Ovary (tissue), 3 donors: ENCODE measurements around the gene CSF2.

Experiments
- POLR2A ChIP-seq: fragments of 450-650 bp; IDR thresholded peaks from one replicate; pipeline ENCODE4 v1.6.1; 2017; ENCODE audit warnings: antibody characterized with exemption, mild to moderate bottlenecking, moderate library complexity
- TF ChIP-seq, protein P1 (sequence below), 3 donors: fragments of 450-650 bp in 2 of 3; fragments of 200-600 bp in 1 of 3; IDR thresholded peaks; one replicate each; pipeline versions ENCODE4 v1.5.1 to v1.8.0; 2016 to 2022; ENCODE audit warnings: antibody characterized with exemption in 3 of 3, mild to moderate bottlenecking in 1 of 3
- donor health status: DM: no; HTN: no; CAD: no.

DNA sequence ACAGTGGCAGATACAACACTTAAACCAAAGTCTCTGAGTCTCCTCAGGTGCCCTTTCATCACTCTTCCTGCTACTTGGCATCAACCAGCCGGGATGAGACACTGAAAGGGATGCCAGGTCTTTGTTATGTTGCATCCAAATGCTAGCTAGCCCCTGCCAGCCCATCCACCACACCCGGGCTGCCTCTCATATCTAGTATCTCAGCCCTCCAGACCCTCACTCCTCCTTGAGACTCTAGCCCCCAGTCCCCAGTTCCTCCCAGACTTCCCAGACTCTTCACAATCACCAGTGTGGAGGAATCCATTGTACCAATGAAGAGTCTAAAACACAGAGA, 21.5 kb downstream of the CSF2 start:
- TF ChIP-seq, protein P1, sequence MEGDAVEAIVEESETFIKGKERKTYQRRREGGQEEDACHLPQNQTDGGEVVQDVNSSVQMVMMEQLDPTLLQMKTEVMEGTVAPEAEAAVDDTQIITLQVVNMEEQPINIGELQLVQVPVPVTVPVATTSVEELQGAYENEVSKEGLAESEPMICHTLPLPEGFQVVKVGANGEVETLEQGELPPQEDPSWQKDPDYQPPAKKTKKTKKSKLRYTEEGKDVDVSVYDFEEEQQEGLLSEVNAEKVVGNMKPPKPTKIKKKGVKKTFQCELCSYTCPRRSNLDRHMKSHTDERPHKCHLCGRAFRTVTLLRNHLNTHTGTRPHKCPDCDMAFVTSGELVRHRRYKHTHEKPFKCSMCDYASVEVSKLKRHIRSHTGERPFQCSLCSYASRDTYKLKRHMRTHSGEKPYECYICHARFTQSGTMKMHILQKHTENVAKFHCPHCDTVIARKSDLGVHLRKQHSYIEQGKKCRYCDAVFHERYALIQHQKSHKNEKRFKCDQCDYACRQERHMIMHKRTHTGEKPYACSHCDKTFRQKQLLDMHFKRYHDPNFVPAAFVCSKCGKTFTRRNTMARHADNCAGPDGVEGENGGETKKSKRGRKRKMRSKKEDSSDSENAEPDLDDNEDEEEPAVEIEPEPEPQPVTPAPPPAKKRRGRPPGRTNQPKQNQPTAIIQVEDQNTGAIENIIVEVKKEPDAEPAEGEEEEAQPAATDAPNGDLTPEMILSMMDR (IDR thresholded peaks at IDR 0.05) = no peak
- TF ChIP-seq POLR2A = no peak
